GM19025 (cell line): ENCODE results near the gene MYEF2.

ENCODE experiments used
- ATAC-seq: cut with Tn5 transposase; IDR thresholded peaks from one replicate; pipeline ENCODE4 v1.9.1; 2021; ENCODE audit warnings: mild to moderate bottlenecking, low read depth, moderate library complexity; ENCODE audit not compliant: unreplicated experiment

MYEF2 gene

DNA sequence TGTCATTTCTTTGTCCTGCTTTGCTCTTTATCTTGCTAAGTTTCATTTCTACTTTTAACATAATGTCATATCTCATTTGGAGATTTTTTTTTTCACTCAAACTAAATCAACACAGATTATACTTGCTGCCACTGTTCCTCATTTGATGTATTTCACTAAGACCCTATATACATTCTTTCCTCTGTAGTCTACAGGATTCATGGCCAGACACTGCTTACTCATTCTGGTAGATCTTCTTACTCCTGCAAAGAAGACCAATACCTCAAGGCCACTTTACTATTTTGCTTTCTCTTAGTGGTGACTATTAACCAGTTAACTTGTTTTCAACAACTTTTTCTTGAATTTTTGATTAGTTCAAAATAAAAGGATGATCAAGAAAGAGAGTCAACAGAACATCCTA is 30.7 kb downstream of the MYEF2 start:
- no peak for ATAC-seq

DNA sequence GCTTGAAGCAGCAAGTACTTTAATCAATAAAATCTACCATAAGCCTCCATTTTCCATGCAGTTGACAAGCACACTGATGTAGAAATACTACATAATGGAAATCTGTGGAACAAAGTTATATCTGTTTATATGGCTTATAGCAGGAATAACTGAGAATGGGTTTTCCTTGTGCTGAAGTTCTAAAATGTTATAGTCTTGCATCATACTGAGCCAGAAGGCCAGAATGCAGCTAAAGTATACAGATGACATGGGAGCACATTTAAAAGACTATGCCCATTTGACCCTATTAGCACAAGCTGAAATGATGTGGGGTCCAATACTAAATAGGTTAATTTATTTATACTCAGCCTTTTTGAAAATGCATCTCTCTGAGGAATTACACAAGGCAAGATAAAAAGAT is 32.2 kb downstream of the MYEF2 start:
- ATAC-seq = no peak

DNA sequence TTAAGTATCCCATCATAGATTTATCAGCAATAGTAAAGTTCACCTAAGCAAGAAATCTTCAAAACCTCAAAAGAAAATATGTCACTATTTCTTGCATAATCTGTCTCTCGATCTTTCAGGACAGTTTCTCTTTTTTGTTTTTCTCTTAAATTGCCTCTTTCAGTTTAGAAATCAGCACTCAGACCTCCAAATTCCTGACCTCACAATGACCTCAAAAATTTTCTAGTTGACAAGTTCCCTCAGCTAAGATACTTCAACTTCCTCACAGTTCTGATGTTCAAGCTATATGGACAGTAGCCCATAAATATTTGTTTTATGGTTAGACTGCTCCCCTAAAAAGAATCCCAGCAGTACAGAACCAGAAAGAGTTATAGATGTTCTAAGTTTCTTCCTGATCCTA is 33.2 kb downstream of the MYEF2 start:
- no peak for ATAC-seq

DNA sequence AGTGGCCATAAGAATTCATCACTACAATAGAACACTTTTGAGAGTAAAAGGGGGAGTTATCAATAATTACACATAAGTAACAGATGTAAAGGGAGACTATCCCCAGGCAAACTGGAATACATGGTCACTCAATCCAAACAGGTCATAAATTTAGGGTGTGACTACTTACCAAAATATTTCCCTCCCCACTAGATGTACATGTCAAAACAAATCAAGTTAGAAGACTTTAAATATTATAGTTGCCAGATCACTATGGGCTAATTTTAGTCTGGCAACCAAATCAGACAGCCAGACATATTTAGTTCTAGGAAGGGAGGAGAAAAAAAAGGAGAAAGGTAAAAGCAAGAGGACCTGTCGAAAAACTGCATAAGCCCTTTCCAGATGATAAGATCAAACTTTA is 34.2 kb downstream of the MYEF2 start:
- ATAC-seq = no peak

DNA sequence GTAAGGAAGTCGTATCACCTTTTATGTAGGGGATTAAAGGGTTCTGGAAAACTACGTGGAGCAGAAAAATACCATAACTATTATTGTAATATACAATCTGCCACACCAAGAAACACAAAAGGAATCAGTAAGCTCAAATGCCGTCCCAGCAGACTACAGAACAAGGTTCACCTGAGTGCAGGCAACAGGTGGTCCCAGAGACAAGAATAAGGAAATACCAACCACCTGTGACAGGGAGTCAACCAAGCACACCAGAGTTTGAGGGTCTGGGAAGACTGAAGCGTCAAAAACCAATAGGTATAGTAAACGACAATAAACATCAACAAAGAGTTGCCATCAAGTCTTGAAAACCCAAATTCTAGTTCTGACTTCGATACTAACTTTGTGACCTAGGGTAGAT is 45.2 kb downstream of the MYEF2 start:
- ATAC-seq = no peak

DNA sequence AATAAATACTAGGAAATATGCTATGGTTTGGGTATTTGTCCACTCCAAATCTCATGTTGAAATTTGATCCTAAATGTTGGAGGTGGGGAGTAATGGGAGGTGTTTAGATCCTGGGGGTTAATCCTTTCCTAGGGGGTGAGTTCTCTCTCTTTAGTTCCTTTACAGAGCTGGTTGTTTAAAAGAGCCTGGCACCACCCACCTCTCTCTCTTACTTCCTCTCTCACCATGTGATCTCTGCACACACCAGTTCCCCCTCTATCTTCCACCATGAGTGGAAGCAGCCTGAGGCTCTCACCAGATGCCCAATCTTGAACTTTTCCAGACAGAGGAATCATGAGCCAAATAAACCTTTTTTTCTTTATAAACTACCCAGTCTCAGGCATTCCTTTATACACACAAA is 46.8 kb downstream of the MYEF2 start:
- no peak for ATAC-seq

DNA sequence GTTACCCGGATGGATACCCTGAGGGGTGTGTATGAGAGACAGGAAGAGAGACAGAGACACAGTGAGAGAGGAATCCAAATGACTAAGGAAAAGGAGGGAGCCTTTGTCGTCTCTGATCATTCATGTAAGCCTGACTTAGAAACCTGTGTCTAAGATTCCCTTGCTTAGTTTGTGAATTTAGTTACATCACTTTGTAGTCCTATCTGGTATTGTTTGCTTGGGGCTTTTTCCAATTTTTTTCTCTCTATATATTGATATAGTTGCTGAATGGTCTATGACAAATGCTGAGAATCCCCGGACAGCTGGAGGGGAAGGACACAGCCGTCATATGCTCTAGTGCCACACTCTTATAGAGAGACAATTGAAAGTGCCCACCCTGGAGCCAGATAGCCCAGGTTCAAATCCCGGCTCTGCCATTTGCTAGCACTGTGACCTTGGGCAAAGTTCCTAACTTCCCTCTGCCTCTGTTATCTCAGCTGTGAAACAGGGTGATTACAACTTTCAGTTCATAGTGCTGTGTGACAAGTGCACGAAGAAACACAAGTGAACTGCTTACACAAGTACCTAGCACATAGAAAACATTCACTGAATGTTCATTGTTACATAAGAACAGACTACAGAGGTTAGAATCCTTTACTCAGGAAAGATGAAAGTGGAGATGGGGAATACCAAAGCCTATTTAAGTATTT is 51.3 kb downstream of the MYEF2 start:
- no peak for ATAC-seq

DNA sequence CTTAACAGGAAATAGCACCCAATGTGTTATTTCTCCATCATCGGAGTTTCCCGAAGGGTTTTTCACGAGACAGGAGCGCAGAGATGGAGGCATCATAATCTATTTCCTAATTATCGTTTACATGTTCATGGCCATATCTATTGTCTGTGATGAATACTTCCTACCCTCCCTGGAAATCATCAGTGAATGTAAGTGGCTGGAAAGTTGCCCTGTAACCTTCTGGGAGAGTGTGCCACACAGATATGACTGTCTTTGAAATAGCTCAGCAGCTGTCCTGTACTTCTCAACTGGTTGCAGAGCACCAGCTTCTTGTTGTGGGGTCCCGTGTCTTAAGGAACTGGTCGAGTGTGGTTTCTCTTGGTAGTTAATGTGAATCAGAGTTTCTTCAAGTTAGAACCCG is 56.2 kb downstream of the MYEF2 start:
- ATAC-seq = no peak

DNA sequence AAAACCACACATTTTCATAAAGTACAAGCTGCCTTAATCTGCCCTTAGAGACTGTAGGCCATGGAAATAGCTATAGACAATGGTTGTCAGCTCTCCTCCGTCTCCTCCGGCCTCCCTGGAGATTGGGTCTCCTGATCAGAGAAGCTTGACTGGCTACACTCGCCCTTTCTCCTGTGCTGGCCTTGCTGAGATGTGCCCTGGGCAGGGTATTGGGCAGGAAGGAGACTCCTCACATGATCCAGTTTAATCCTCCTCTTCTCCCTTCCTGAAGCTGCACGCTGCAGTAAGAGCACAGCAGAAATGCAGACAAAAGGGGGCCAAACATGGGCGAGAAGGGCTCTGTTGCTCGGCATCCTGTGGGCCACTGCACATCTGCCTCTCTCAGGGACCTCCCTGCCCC is 57.4 kb downstream of the MYEF2 start, which contains the start of gene SLC24A5:
Gene SLC24A5, plus strand, starts transcription at position 246 of the 400 bp plus-strand sequence. Its CDS starts 55 bp downstream, at position 301.
- ATAC-seq = no peak

DNA sequence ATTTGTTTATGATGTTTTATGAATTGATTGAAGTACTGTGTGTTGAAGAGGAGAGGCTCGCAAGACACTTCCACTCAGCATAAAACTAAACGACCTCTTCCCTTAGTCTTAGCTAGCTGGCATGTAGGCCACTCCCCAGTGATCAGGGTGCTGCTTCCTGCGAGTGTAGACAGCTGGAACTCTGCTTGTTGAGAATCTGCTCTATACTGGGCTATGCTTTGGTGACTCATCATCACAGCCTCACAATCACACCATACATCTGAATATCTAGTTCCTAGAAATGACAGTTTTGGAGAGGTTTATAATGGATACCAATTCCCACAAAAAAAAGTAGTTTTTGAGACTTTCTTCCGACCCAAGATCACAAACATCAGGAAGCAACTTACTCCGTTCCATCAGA is 58.8 kb downstream of the MYEF2 start:
- no peak for ATAC-seq

DNA sequence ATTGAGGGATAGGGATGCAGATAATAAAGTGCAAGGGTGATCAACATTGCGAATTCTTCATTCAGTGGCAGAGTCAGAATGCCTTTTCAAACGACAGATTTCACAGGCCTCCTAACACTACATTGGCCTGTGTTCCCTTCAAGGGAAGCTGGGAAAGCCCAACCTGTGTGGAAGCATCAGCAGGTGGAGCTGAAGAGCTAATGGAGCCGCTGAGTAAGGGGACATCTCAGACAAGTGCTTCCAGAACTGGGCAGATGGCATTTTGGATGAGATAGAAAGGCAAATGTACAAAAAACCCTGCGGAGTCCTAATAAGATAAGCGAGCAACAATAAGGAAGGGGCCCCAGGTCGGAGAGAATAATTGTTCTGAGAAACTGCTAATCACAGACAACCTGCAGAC is 65.9 kb downstream of the MYEF2 start:
- ATAC-seq = no peak

DNA sequence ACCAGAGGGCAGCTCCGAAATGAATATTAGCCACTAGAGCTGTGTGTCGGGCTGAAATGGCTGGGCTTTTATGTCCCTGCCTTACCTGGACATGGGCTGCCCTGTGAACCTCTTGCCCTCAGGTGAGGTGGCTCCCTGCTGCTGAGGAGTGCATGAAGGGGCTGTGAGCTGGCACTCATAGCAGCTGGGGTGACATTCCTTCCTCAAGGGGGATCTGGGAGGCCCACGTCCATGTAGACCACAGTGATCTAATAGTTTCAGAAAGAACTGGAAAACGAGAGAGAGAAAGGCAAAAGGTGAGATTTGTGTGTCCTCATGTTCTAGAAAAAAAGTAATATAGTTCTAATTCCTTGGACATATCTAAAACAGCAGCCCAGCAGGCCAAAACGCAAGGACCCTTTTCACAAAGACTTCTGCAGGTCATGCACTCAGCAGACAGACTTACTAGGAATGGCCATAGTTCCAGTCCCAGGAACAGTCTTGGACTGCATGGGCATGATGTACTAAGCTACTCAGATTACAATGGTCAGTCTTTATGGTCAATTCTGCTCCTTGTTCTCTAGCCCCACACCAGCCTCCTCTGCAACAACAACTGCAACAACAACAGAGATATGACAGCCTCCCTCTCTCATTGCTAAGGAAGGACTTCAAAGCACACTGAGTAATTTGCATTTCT is 68.1 kb downstream of the MYEF2 start:
- no peak for ATAC-seq

DNA sequence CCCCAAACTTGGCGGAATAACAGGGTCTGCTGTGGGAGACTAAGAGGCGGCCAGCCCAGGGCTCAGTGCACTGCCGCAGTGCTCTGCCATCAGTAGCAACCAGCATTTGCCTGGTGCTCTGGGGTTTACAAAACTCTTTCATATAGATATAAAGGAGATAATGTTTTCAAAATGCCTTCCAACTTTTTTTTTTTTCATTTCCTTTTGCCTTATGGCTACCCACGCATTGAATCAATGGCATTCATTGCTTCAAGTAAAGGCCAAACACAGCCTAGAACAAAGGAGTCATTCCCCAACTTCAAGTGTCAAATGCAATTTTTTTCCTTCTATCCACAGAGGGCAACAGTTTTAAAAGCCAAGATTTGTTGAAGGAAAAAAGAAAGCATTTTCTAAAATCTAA is 68.9 kb downstream of the MYEF2 start:
- no peak for ATAC-seq

DNA sequence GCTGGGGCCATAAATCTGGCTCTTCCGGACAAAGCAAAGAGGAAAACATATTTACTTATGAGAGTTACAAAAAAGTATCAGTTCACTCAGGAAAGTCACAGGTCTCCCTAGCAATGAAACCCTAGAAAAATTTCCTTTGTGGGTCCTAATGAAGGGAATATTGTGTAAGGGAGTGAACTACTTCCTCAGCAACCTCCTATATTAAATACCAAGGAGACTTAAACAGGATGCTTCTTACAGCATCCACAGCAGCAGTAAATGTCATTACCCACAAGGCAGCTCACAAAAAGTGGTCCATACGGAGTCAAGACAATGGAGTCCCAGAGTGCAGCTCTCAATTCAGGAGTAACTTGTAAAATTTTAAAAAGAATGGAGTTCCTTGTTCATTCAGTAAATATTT is 72.2 kb downstream of the MYEF2 start:
- ATAC-seq = no peak

DNA sequence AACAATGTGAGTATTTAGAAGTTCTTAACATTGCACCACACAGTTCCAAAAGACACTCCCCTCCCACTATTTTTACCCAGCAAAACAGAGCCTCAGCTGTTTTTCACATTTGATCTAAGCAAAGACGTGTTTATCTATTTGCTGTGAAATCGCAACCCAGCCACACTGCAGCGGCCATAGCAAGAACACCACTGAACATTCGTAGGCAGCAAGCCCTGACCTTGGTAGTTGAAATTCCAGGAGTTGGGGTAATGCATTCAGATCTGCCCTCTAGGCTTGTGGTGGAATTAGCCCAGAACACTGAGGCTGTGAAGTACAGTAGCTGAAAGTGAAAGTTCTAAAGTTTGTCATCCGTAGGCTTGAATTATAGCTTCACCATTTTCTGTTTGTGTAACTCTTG is 74.4 kb downstream of the MYEF2 start:
- no peak for ATAC-seq

DNA sequence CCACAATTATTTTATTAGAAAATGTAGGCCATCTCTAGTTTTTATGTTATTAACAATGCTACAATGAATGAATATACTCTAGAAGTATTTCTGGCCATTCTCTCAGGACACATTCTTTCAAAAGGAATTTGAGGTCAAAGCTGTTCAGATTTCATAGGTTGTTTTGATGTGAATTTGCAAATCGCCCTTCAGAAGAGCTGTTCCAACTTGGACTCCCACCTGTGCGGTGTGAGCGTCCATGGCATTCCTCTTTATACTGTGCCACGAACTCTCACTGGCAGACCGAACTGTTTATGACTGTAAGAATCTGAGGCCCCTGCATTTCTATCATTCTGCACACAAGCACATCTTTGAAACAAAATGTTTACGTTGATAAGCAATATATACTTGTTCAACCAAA is 75.9 kb downstream of the MYEF2 start:
- no peak for ATAC-seq

DNA sequence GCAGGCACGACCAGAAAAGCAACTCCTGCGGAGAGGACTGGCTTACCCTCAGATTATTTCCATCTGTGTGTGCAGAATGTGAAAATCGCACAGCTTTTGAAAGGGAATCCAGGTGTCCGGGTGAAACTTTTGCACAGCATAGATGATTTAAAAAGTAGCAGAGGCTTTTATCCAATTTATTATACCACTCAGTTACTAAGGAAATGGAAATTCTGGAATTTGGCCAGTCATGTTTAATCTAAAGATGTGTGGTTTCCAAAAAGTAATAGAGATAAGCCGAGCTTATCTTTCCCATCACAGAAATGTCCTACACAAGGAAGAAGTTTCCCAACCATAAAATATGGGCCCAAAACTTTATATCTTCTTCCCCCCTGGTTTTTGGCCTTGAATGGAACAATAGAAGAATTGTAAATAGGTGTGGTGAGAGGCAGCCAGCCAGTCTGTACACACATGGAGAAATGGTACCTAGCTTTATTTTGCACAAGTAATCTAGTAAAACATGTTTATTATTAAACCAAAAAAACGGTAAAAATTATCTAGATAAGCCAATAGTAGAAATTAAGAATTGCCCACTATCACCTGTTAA is 76.6 kb downstream of the MYEF2 start:
- no peak for ATAC-seq

DNA sequence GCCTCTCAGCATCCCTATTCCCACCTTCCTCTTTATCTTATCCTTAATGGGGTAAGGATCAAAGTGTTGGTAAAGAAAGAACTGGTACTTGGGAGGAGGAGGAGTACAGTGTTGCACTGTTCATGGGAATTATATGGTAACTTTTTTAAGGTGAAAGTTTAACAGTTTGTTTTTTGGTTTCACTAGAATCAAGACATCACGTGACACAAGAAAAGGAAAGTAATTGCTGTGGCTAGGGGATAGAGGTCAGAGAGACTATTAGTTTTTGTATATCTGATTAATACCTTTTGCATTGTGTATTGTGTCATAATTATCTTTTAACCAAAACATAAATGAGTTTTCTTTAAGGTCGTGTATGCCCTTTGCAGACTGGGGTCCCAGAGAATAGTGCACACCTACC is 80.8 kb downstream of the MYEF2 start:
- no peak for ATAC-seq

DNA sequence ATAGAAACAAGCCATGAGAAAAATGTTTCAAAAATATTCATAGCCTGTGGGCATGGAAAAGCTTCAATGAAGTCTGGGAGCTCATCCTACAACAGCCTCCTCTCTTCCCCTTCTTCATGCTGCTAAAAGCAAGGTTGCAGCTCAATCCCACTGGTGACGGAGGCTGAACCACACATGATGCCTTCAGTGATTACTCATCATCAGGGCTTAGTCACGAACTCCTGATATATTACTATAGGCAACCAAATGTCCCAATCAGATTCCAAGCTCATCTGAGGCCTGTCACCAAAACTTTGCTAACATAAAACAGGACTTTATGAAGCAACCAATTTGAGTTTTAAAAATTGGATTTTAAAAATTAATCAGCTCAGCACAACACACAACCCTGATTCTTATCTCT is 81.3 kb downstream of the MYEF2 start:
- no peak for ATAC-seq

DNA sequence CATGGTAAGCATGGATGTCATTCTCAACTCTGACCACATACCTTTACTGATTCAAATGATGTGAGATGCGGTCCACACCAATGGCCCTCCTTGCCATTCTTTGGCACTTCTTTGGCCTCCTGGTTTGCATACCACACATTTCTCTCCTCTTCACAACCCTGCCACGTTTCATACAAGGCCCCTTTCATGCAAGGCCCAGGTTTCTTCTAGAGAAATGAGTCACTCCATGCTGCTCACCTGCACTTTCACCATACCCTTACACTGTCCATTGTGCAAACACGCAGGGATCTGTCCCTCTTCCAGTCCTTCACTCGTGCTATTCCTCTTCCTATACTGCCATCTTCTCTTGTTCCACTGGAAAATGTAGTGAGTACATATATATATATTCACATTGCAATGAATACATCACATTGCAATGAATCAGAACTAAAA is 81.7 kb downstream of the MYEF2 start:
- peak; percentile 85 for ATAC-seq

DNA sequence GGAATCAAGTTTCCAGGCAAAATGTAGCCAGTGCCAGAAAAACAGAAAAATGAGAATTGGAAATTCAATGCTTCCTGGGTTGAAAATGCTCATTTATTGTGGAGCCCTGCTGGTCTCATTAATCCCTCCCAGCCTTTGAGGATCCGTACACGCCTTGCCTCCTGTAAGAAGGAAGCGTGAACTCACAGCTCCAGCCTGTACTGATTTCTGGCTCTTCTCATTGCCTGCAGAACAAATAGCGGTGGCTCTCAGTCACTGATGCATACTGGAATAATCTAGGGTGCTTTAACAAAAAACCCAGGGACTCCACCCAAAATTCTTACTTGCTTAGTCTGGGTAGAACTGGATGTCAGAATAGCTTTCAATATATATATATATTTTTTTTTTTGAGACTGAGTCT is 86.6 kb downstream of the MYEF2 start:
- no peak for ATAC-seq

DNA sequence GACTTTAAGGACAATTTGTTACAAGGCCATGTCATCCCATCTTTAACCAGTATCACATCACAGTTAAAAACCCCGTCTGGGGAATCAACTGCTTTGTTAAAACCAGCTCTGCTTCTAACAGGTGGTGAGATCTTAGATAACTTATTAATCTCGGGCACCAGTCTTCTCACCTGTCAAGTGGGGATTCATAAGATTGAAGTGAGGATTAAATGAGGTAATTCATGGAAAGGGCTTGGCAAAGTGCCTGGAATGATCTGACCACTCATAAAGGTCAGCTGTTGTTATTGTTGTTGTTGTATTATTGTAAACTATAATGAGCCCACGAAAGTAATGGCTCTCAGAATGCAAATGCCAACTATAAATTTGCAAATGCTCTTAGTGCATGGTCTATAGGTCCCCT is 87.4 kb downstream of the MYEF2 start:
- ATAC-seq = no peak
